ENCODE measurements around the gene LARP1. TPM values are rescaled to one million over a fixed set of nuclear protein-coding genes. Genes with fewer than 3 reads are reported as not detected.

Gene LARP1
- total RNA-seq, 2 experiments from 2014 or later = 88.7 to 97.6 TPM

DNA sequence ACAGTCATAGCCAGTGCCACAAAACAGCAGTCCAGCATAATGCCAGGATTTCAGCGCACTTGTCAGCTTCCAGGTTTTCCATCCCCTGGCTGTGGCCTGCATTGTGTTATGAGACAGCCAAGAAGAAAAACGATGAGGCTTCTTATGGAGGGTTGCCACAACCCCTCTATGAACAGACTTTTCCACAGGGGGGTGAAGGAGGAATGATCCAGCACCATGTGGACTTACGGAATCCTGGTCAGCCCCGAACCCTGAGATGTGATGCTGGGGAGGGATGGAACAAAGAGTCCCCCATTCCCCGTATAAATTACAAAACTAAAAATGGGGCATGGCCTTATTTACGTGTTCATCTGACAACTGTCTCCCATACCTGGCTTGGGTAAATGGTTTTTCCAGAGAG lies 62.6 kb downstream of the LARP1 start:
- no peaks in the 10 kb centered on the region for H3K9me3 ChIP-seq (ENCODE audit: control insufficient read depth in 1 of 2, insufficient read depth in 1 of 2, low read length in 2 of 2)
- Mint-ChIP-seq H3K27ac (no peak overlapping the region), H3K27me3 (no peaks in the 10 kb centered on the region), H3K4me3 (no peak overlapping the region), H3K36me3 (ENCODE audit: low read depth) (peaks cover 60% of the 10 kb centered on the region), H3K4me1 (ENCODE audit: low read depth) (peaks cover 19% of the 10 kb centered on the region), H3K9me3 (no peaks in the 10 kb centered on the region)
- peaks cover 53% of the 10 kb centered on the region for H3K36me3 ChIP-seq (ENCODE audit: insufficient read depth, low read length)
- ATAC-seq (ENCODE audit: poor library complexity) = no peak
- TF ChIP-seq CTCF (IDR thresholded peaks at IDR 0.05) = no peak
- no peak overlapping the region for H3K27ac ChIP-seq (ENCODE audit: low read depth in 1 of 2, low read length in 2 of 2)
- no peak overlapping the region for H3K4me3 ChIP-seq (ENCODE audit: low read length)
- ChIA-PET CTCF (no interaction called here), POLR2A (no interaction called here)
- intact Hi-C loops (cut with DNase I, micrococcal nuclease) = no loop called here
- H3K27me3 ChIP-seq (ENCODE audit: control insufficient read depth in 1 of 2, insufficient read depth in 2 of 2, low read length in 2 of 2) = no peaks in the 10 kb centered on the region
- peaks cover 16% of the 10 kb centered on the region for H3K4me1 ChIP-seq (ENCODE audit: insufficient read depth, low read length)
- no peak for DNase-seq

DNA sequence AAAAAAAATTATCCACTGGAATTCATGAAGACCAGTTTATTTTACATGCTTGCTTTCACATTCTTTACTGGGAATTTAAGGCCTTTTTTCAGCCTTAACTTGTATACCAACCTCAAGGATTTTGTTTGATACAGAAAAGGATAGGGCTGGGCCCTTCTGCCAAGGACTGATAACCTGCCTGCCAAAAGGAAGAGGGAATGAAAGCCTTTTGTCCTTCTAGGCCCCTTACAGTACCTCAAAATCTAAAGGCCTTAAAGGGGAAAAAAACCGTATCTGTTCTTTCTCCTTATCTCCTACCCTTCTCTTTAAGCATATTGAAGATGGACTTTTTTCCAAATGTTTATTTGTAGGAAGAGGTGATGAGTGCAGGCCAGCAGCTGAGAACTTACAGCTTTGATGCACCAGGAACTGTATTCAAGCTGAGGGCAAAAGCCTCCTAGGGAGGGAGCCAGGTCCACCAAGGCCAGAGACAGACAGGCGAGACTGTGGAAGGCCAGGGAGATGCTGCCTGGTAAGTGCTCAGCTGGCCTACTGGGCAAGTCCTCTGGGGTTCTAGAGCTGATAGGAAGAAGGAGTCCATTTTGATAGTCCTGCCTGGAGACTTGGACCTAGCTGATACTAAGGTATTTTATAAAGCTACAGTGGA lies 63.4 kb downstream of the LARP1 start:
- peaks cover 11% of the 10 kb centered on the region for H3K4me1 Mint-ChIP-seq (ENCODE audit: low read depth)
- Histone ChIP-seq H3K4me3 (ENCODE audit: low read length) (no peak overlapping the region), H3K36me3 (ENCODE audit: insufficient read depth, low read length) (peaks cover 49% of the 10 kb centered on the region), H3K27ac (ENCODE audit: low read depth in 1 of 2, low read length in 2 of 2) (peak overlapping the region in 1 of 2 donors; percentile 10), H3K9me3 (ENCODE audit: control insufficient read depth in 1 of 2, insufficient read depth in 1 of 2, low read length in 2 of 2) (no peaks in the 10 kb centered on the region), H3K4me1 (ENCODE audit: insufficient read depth, low read length) (peaks cover 8% of the 10 kb centered on the region), H3K27me3 (ENCODE audit: control insufficient read depth in 1 of 2, insufficient read depth in 2 of 2, low read length in 2 of 2) (no peaks in the 10 kb centered on the region)
- H3K27ac Mint-ChIP-seq = peak overlapping the region; percentile 68
- no peak for ATAC-seq (ENCODE audit: poor library complexity)
- TF ChIP-seq CTCF (IDR thresholded peaks at IDR 0.05) = no peak
- DNase-seq = no peak
- CTCF ChIA-PET = no interaction called here
- H3K9me3 Mint-ChIP-seq = no peaks in the 10 kb centered on the region
- POLR2A ChIA-PET = no interaction called here
- intact Hi-C loops (cut with DNase I, micrococcal nuclease) = no loop called here
- H3K4me3 Mint-ChIP-seq = no peak overlapping the region
- peaks cover 56% of the 10 kb centered on the region for H3K36me3 Mint-ChIP-seq (ENCODE audit: low read depth)
- no peaks in the 10 kb centered on the region for H3K27me3 Mint-ChIP-seq

DNA sequence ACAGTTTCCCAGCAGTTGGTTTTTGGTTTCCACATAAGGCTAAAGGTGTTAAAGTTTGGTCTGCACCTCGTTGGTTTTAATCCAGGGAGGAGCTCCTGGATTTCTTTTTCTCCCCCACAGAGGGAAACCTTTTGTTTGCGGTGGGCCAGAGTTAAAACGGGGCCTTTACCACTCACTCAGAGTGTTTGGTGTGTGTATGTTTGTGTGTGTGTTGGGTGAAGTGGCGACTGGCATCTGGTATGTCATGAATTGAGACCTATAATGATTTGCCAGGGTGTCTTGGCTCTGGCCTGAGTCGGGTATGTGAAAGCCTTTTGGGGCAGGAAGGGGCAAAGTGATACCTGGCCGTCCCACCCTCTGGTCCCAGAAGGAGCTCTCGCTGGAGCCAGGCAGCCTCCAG lies 64.4 kb downstream of the LARP1 start:
- ATAC-seq (ENCODE audit: poor library complexity) = no peak
- peaks cover 7% of the 10 kb centered on the region for H3K4me1 Mint-ChIP-seq (ENCODE audit: low read depth)
- Histone ChIP-seq H3K27ac (ENCODE audit: low read depth in 1 of 2, low read length in 2 of 2) (no peak overlapping the region), H3K9me3 (ENCODE audit: control insufficient read depth in 1 of 2, insufficient read depth in 1 of 2, low read length in 2 of 2) (no peaks in the 10 kb centered on the region), H3K36me3 (ENCODE audit: insufficient read depth, low read length) (peaks cover 46% of the 10 kb centered on the region), H3K4me1 (ENCODE audit: insufficient read depth, low read length) (no peaks in the 10 kb centered on the region), H3K4me3 (ENCODE audit: low read length) (no peak overlapping the region), H3K27me3 (ENCODE audit: control insufficient read depth in 1 of 2, insufficient read depth in 2 of 2, low read length in 2 of 2) (no peaks in the 10 kb centered on the region)
- H3K4me3 Mint-ChIP-seq = no peak overlapping the region
- POLR2A ChIA-PET = no interaction called here
- peak overlapping the region; percentile 68 for H3K27ac Mint-ChIP-seq
- CTCF ChIA-PET = no interaction called here
- H3K27me3 Mint-ChIP-seq = no peaks in the 10 kb centered on the region
- intact Hi-C loops (cut with DNase I, micrococcal nuclease) = no loop called here
- no peak for TF ChIP-seq CTCF (IDR thresholded peaks at IDR 0.05)
- no peaks in the 10 kb centered on the region for H3K9me3 Mint-ChIP-seq
- DNase-seq = no peak
- H3K36me3 Mint-ChIP-seq (ENCODE audit: low read depth) = peaks cover 48% of the 10 kb centered on the region
